Neural progenitor cell (in vitro differentiated cells): Measurements from ENCODE around the gene SCAPER.

Source experiments
- CTCF ChIP-seq: fragments of 200-600 bp; sonication (generic); IDR thresholded peaks from 2 replicates; pipeline ENCODE4 v1.5.1; 2017; ENCODE audit warnings: antibody characterized with exemption, mild to moderate bottlenecking
- EZH2 ChIP-seq: fragments of 200-600 bp; sonication (generic); IDR thresholded peaks from 2 replicates; pipeline ENCODE4 v1.6.1; 2017; ENCODE audit warnings: antibody characterized with exemption, mild to moderate bottlenecking, moderate library complexity
- EZH2phosphoT487 ChIP-seq: fragments of 200-600 bp; sonication (generic); IDR thresholded peaks from 2 replicates; pipeline ENCODE4 v1.6.1; 2017; ENCODE audit warnings: antibody characterized with exemption

GRCh38 chr15:76787273-76787672, 117.9 kb downstream of the SCAPER start:
- TF ChIP-seq EZH2phosphoT487 (no peak), CTCF (no peak), EZH2 (no peak)
